RWPE2 (cell line): ENCODE results near the gene PDIA5.

Experiments used
- ATAC-seq: fragments of 200-7000 bp; cut with Tn5 transposase; 3 replicates; pipeline ENCODE4 v1.9.1; 2021; ENCODE audit warnings: low read depth
- DNase-seq: peaks from one replicate; pipeline ENCODE4 v3.0.0-alpha.2; 2020; ENCODE audit warnings: low spot score
- H3K27ac ChIP-seq: fragments of 450-650 bp; 2 replicates; pipeline ENCODE4 v1.5.1; 2017; ENCODE audit warnings: mild to moderate bottlenecking; ENCODE audit not compliant: poor library complexity, severe bottlenecking
- H3K27me3 ChIP-seq: fragments of 250-450 bp; sonication (Bioruptor Pico); 2 replicates; pipeline ENCODE4 v1.5.1; 2021; ENCODE audit warnings: mild to moderate bottlenecking, moderate library complexity; ENCODE audit not compliant: insufficient read depth, poor library complexity, severe bottlenecking
- H3K36me3 ChIP-seq: fragments of 250-450 bp; sonication (Bioruptor Pico); 2 replicates; pipeline ENCODE4 v1.5.1; 2020; ENCODE audit warnings: low read depth, mild to moderate bottlenecking, moderate library complexity
- H3K4me1 ChIP-seq: fragments of 250-450 bp; sonication (Bioruptor Pico); 2 replicates; pipeline ENCODE4 v1.5.1; 2021; ENCODE audit warnings: mild to moderate bottlenecking, moderate library complexity; ENCODE audit not compliant: insufficient read depth, poor library complexity, severe bottlenecking
- H3K4me3 ChIP-seq: fragments of 250-450 bp; sonication (Bioruptor Pico); 2 replicates; pipeline ENCODE4 v1.5.1; 2021; ENCODE audit warnings: mild to moderate bottlenecking, moderate library complexity; ENCODE audit not compliant: severe bottlenecking
- H3K9me3 ChIP-seq: fragments of 250-450 bp; sonication (Bioruptor Pico); 2 replicates; pipeline ENCODE4 v1.5.1; 2021; ENCODE audit warnings: mild to moderate bottlenecking, moderate library complexity; ENCODE audit not compliant: severe bottlenecking
- TF ChIP-seq, protein P1 (sequence below): fragments of 450-650 bp; IDR thresholded peaks from one replicate; pipeline ENCODE4 v1.5.1; 2017; ENCODE audit warnings: mild to moderate bottlenecking, moderate library complexity; ENCODE audit not compliant: poor library complexity, severe bottlenecking

Gene PDIA5

GRCh38 chr3:123096126-123096525 lies 29.3 kb downstream of the PDIA5 start:
- H3K9me3 ChIP-seq = no peaks in the 10 kb centered on the region
- H3K36me3 ChIP-seq = peaks cover 78% of the 10 kb centered on the region
- H3K4me1 ChIP-seq = no peaks in the 10 kb centered on the region
- H3K4me3 ChIP-seq = no peak overlapping the region
- no peak overlapping the region for H3K27ac ChIP-seq
- no peaks in the 10 kb centered on the region for H3K27me3 ChIP-seq
- TF ChIP-seq, protein P1, sequence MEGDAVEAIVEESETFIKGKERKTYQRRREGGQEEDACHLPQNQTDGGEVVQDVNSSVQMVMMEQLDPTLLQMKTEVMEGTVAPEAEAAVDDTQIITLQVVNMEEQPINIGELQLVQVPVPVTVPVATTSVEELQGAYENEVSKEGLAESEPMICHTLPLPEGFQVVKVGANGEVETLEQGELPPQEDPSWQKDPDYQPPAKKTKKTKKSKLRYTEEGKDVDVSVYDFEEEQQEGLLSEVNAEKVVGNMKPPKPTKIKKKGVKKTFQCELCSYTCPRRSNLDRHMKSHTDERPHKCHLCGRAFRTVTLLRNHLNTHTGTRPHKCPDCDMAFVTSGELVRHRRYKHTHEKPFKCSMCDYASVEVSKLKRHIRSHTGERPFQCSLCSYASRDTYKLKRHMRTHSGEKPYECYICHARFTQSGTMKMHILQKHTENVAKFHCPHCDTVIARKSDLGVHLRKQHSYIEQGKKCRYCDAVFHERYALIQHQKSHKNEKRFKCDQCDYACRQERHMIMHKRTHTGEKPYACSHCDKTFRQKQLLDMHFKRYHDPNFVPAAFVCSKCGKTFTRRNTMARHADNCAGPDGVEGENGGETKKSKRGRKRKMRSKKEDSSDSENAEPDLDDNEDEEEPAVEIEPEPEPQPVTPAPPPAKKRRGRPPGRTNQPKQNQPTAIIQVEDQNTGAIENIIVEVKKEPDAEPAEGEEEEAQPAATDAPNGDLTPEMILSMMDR = no peak
- ATAC-seq = no peak
- no peak for DNase-seq

DNA sequence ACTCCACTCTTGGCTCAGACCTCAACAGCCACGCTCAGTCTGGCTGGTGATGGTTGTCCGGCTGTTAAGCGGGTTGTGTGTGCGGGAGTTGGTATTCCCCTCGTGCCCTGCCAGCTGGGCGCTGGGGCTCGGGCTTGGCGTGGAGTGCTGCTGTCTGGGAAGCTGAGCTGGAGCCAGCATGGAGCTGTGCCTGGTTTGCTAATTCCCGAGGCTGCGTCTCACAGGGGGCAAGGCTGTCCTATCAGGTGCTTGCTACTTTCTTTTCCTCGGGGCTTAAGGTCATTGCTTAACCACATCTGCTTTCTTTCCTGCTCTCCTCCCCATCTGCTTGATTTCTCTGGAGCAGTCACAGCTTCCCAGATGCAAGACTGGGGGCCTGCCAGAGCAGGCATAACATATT lies 29.9 kb downstream of the PDIA5 start:
- Histone ChIP-seq H3K4me1 (no peaks in the 10 kb centered on the region), H3K27me3 (no peaks in the 10 kb centered on the region)
- no peak for ATAC-seq

GRCh38 chr3:123098426-123099330 lies 31.9 kb downstream of the PDIA5 start:
- no peaks in the 10 kb centered on the region for H3K4me1 ChIP-seq
- TF ChIP-seq, protein P1 = no peak
- peaks cover 72% of the 10 kb centered on the region for H3K36me3 ChIP-seq
- H3K4me3 ChIP-seq = no peak overlapping the region
- H3K27ac ChIP-seq = no peak overlapping the region
- H3K9me3 ChIP-seq = no peaks in the 10 kb centered on the region
- H3K27me3 ChIP-seq = no peaks in the 10 kb centered on the region
- ATAC-seq (no peak), DNase-seq (no peak)

More for the DNA sequence above, 29.9 kb downstream of the PDIA5 start:
- no peak overlapping the region for H3K4me3 ChIP-seq
- no peak overlapping the region for H3K27ac ChIP-seq
- DNase-seq = no peak
- TF ChIP-seq, protein P1 = no peak
- no peaks in the 10 kb centered on the region for H3K9me3 ChIP-seq
- H3K36me3 ChIP-seq = peaks cover 76% of the 10 kb centered on the region

- peaks cover 74% of the 10 kb centered on the region for H3K36me3 ChIP-seq
- no peak for ATAC-seq
- H3K9me3 ChIP-seq = no peaks in the 10 kb centered on the region
- no peak for DNase-seq
- H3K27me3 ChIP-seq = no peaks in the 10 kb centered on the region
- no peaks in the 10 kb centered on the region for H3K4me1 ChIP-seq
- H3K4me3 ChIP-seq = no peak overlapping the region
- H3K27ac ChIP-seq = no peak overlapping the region
- TF ChIP-seq, protein P1 = no peak
Measured at GRCh38 chr3:123099331-123100192, 32.7 kb downstream of the PDIA5 start.
